NCI-H510A (cell line): ENCODE results near the gene ZDHHC11.
A peak's percentile ranks its signal among the peaks of the same experiment; 100 is the strongest.
"Not testable (repeated sequence)": the region's sequence is repeated elsewhere in the genome, so short reads cannot be mapped to it uniquely, and the experiment has no call there.

ENCODE experiments used
- DNase-seq: peaks from one replicate; lab custom pipeline; 2025; lab: John Stamatoyannopoulos, UW

ZDHHC11 gene

GRCh38 chr5:761854-762710 is 88.7 kb downstream of the ZDHHC11 start:
- DNase-seq: peak; percentile 96

DNA sequence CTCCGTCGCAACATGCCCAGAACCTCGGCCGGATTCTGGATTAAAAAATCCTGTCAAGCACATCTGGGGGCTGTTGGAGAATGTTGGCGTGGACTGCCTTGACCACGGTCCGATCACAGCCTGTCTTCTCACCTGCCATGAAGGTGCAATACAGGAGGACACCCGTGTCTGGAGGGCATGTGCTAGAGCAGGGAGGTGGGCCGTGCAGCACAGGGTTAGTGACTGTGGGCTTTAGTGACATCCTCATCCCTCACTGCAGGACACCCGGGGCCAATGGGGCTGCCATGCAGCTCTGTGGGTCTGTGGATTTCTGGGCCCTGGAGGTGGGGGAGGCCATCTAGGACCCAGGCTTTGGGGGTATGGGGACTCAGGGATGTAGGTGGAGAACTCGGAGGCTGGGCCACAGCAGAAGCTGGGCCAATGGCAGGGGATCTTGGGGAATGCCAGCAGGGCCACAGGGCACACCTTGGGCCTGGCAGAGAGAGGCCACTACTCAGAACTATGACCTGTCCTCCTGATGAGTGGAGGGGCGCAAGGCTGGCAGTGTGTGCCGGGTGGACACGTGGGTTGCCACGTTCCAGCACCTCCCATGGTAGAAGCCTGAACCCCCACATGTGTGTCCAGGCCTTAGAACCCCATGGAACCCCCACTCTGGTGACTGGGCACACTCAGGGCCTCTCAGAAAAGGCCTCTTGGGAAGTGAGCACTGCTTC is 89.6 kb downstream of the ZDHHC11 start:
- no peak for DNase-seq

- no peak for DNase-seq
Measured at GRCh38 chr5:760363-761058, 90.3 kb downstream of the ZDHHC11 start.

DNA sequence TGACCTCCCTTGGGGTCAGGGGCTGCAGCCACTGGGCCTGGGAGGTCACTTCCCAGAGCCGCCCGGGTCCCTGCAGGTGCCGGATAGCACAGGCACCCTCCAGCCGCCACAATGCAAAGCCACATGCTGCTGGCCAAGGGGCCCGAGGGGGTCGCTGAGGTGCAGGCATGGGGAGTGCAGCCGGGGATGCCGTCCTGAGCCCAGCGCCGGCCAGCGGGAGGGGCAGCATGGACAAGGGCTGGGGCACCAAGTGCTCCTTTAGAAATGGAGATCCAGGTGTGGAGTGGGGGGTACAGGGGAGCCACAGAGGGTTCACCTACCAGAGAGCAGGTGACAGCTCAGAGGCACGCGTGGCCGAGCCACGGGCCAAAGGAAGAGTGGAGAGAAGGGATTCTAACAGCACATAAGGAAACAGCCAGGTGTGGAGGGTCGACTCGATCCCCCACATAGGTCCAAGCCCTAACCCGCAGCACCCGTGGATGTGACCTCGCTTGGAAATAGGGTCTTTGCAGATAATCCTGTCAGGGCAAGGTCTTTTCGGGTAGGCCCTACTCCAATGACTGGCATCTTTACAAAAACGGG is 90.9 kb downstream of the ZDHHC11 start:
- no peak for DNase-seq

DNA sequence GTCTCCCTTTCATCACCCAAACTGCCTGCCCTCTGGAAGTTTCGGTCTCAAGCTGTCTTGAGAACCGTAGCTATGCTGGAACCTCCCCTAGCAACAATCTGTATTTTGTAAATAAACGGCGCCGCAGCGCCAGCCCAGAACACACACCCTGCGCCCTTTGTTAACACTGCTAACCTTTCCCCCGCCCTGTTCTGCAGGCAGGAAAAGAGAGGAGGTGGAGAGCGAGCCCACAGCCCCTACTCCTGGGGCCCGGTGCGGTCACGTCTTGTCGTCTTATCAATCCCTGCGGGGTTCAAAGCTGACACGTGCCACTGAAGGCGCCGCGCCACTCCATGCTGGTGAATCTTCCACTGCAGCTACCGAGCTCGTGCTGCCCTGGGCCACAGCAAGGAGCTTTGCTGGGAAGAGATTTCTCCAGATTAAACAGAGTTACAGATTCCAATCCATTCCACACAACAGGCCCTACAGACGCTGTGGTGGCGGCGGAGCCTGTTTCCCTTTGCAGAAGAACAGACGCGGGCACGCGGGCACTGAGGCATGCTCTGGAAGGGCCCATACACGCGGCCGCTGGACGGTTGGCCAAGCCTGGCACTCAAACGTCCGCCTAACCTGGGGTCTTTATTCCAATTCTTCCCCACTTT is 91.6 kb downstream of the ZDHHC11 start:
- DNase-seq: peak; percentile 92

DNA sequence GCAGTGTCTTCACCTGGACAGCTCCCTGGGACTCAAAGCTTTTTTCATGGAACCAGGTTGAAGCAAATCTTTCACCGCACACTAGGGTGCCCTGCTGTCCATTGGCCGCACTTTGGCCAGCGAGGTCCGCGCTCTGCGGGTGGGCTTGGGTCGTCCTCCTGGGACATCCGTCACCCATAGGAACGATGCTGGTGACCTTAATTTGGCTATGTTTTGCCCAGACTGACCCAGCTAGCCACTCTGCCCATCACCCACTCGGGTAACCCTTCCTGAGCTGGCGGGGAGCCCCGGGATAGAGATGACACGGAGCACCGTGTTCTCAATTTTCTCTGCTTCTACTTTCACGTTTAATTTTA is 92.1 kb downstream of the ZDHHC11 start:
- no peak for DNase-seq

- peak; percentile 92 for DNase-seq
Measured at GRCh38 chr5:757931-758697, 92.7 kb downstream of the ZDHHC11 start.

DNA sequence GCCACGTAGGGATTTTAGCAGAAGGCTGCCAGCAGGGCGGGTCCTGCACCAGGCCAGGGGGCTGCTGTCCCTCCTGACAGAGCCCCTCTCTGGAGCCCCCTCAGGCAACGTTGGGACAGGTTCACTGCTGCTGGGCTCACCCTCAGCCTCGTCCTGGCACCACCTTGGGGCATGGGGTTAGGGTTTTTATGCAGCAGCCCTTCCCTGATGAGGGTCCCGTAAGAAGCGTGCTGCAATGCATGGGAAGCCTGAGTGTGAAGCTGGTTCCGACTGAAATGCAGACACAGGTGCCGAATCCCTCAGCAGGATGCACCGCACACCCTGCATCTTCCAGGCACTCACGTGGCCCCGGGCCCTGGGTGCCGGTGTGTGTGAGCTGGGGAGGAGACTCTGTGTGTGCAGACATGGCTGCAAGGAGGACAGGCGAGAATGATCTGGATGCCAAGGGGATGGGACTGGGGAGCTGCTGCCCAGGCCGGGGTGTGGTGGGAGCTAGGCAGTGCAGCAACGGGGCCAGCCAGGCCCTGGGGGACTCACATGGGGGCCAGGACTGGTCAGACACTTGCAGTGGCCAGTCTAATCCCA is 93.3 kb downstream of the ZDHHC11 start:
- DNase-seq: no peak

GRCh38 chr5:756865-757345 is 93.9 kb downstream of the ZDHHC11 start:
- no peak for DNase-seq

- DNase-seq: no peak
Measured at GRCh38 chr5:756171-756570, 94.6 kb downstream of the ZDHHC11 start.

GRCh38 chr5:754143-754632 is 96.6 kb downstream of the ZDHHC11 start:
- not testable (repeated sequence) for DNase-seq

- not testable (repeated sequence) for DNase-seq
Measured at GRCh38 chr5:753567-754142, 97.1 kb downstream of the ZDHHC11 start.

- DNase-seq: not testable (repeated sequence)
Measured at GRCh38 chr5:752532-753115, 98.2 kb downstream of the ZDHHC11 start.

- not testable (repeated sequence) for DNase-seq
Measured at GRCh38 chr5:751992-752391, 98.8 kb downstream of the ZDHHC11 start.

GRCh38 chr5:751496-751895 is 99.3 kb downstream of the ZDHHC11 start:
- no peak for DNase-seq

DNA sequence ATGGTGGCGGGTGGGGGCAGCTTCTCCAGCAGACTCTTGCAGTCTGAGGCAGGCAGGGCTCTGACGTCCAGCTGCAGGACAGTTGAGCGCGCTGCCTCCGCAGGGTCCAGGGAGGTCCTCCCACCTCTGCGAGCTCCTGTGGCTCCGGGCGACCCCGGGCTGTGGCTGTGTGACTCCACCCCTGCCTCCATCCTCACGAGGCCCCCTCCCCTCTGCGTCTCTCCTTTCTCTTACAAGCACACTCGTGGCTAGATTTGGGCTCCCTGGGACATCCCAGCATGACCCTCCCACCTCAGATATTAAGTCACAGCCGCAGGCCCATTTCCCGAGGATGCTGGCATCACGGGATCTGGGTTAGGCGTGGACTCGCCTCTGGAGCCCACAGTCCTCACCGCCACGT is 100.6 kb downstream of the ZDHHC11 start:
- DNase-seq: not testable (repeated sequence)

- DNase-seq: no peak
Measured at GRCh38 chr5:749101-749670, 101.6 kb downstream of the ZDHHC11 start.

DNA sequence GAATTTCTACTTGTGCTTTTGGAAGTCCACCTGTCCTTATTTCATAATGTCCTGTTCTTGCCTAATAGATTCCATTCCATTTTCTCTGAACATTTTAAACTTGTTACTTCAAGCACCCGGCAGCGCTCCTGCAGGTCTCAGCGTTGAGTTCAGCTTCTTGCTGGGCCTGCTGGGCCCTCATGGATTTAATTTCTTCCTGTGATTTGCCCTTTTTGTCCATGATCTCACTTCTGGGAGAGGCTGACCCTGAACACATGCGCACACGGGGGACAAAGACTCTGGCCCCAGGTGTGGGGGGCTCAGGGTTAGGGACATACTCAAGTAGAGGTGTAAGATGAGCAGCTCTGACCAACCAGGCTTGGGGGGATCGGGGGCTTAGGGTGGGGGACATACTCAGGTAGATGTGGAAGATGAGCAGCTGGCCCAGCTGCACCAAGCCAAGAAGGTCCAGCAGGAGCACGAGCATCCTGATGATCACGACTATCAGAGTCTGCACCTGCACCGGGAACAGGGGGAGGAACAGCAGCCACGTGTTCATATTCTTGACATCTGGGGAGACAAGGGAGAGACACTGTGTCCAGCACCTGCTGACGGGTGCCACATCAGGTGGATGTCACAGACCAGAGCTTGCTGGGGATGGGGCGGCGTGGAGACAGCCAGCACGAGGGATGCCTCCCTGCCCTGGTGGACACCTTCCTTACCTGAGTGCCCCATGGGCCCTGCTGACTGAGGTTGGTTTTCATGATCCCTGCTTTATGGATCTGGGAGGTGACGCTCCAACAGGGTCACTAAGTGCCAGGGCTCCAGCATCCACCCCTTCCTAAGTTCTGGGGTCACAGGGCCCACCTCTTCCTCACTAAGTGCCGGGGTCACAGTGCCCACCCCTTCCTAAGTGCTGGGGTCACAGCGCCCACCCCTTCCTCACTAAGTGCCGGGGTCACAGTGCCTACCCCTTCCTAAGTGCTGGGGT is 102.5 kb downstream of the ZDHHC11 start:
- DNase-seq: not testable (repeated sequence)
